ENCODE data around the gene VCL.

Gene VCL

GRCh38 chr10:74039561-74040145 lies 41.7 kb downstream of the VCL start:
- TF ChIP-seq CTCF (IDR thresholded peaks at IDR 0.05; ENCODE audit: insufficient read depth, low read depth, low read length, missing control alignments): no peak
- H3K4me3 ChIP-seq (ENCODE audit: low read depth, low read length): no peak overlapping the region
- no peak for DNase-seq (ENCODE audit: low read depth)

GRCh38 chr10:74040200-74041126 lies 42.5 kb downstream of the VCL start:
- no peak for DNase-seq (ENCODE audit: low read depth)
- no peak overlapping the region for H3K4me3 ChIP-seq (ENCODE audit: low read depth, low read length)
- TF ChIP-seq CTCF (IDR thresholded peaks at IDR 0.05; ENCODE audit: insufficient read depth, low read depth, low read length, missing control alignments): no peak

- no peak for DNase-seq (ENCODE audit: low read depth)
- H3K4me3 ChIP-seq (ENCODE audit: low read depth, low read length): no peak overlapping the region
- no peak for TF ChIP-seq CTCF (IDR thresholded peaks at IDR 0.05; ENCODE audit: insufficient read depth, low read depth, low read length, missing control alignments)
Observed at GRCh38 chr10:74044419-74044818, 46.5 kb downstream of the VCL start.

- DNase-seq (ENCODE audit: low read depth): no peak
- no peak for TF ChIP-seq CTCF (IDR thresholded peaks at IDR 0.05; ENCODE audit: insufficient read depth, low read depth, low read length, missing control alignments)
- no peak overlapping the region for H3K4me3 ChIP-seq (ENCODE audit: low read depth, low read length)
Observed at GRCh38 chr10:74047304-74047703, 49.4 kb downstream of the VCL start.

GRCh38 chr10:74047871-74048270 lies 50.0 kb downstream of the VCL start:
- no peak for DNase-seq (ENCODE audit: low read depth)
- TF ChIP-seq CTCF (IDR thresholded peaks at IDR 0.05; ENCODE audit: insufficient read depth, low read depth, low read length, missing control alignments): no peak
- no peak overlapping the region for H3K4me3 ChIP-seq (ENCODE audit: low read depth, low read length)

- TF ChIP-seq CTCF (IDR thresholded peaks at IDR 0.05; ENCODE audit: insufficient read depth, low read depth, low read length, missing control alignments): no peak
- no peak for DNase-seq (ENCODE audit: low read depth)
- no peak overlapping the region for H3K4me3 ChIP-seq (ENCODE audit: low read depth, low read length)
Observed at GRCh38 chr10:74048433-74048832, 50.5 kb downstream of the VCL start.

Measured in GM12865 (cell line).